Measurements from ENCODE around the gene BACH2. TPM values are rescaled to one million over a fixed set of nuclear protein-coding genes. Genes with fewer than 3 reads are reported as not detected.

Gene BACH2
- total RNA-seq, 6 donors from 2014 or later, result 3.1 to 6.8 (median 5.3) TPM

GRCh38 chr6:90264561-90264960 is 32.1 kb downstream of the BACH2 start:
- no peaks in the 10 kb centered on the region for H3K9me3 ChIP-seq
- H3K27me3 ChIP-seq, result no peaks in the 10 kb centered on the region
- H3K4me1 ChIP-seq, result no peaks in the 10 kb centered on the region
- ATAC-seq (ENCODE audit: low FRiP score in 2 of 2) (no peak), DNase-seq (no peak)
- no peak overlapping the region for H3K27ac ChIP-seq
- no peaks in the 10 kb centered on the region for H3K36me3 ChIP-seq
- 82 to 94% methylated on average over 2 of the region's 2 CpGs for WGBS, 2 donors
- H3K4me3 ChIP-seq, result no peak overlapping the region
- TF ChIP-seq POLR2A (IDR thresholded peaks at IDR 0.05) (no peak), EP300 (IDR thresholded peaks at IDR 0.05) (no peak), POLR2AphosphoS5 (IDR thresholded peaks at IDR 0.05) (no peak), CTCF (IDR thresholded peaks at IDR 0.05) (no peak)

GRCh38 chr6:90263633-90264032 is 33.0 kb downstream of the BACH2 start:
- H3K36me3 ChIP-seq, result no peaks in the 10 kb centered on the region
- no peaks in the 10 kb centered on the region for H3K27me3 ChIP-seq
- TF ChIP-seq POLR2A (IDR thresholded peaks at IDR 0.05) (no peak), CTCF (IDR thresholded peaks at IDR 0.05) (no peak), EP300 (IDR thresholded peaks at IDR 0.05) (no peak), POLR2AphosphoS5 (IDR thresholded peaks at IDR 0.05) (no peak)
- DNase-seq, result no peak
- H3K4me1 ChIP-seq, result no peaks in the 10 kb centered on the region
- H3K9me3 ChIP-seq, result no peaks in the 10 kb centered on the region
- H3K27ac ChIP-seq, result no peak overlapping the region
- peak in 1 of 2 donors; percentile 39 for ATAC-seq (ENCODE audit: low FRiP score in 2 of 2)
- H3K4me3 ChIP-seq, result no peak overlapping the region

GRCh38 chr6:90261801-90262200 is 34.8 kb downstream of the BACH2 start:
- DNase-seq (no peak), ATAC-seq (ENCODE audit: low FRiP score in 2 of 2) (no peak)
- H3K4me3 ChIP-seq, result no peak overlapping the region
- H3K36me3 ChIP-seq, result no peaks in the 10 kb centered on the region
- no peak overlapping the region for H3K27ac ChIP-seq
- 94% methylated on average over 2 of the region's 2 CpGs for WGBS, 2 donors
- no peaks in the 10 kb centered on the region for H3K4me1 ChIP-seq
- TF ChIP-seq CTCF (IDR thresholded peaks at IDR 0.05), result no peak
- no peak for TF ChIP-seq POLR2A (IDR thresholded peaks at IDR 0.05)
- TF ChIP-seq POLR2AphosphoS5 (IDR thresholded peaks at IDR 0.05), result no peak
- TF ChIP-seq EP300 (IDR thresholded peaks at IDR 0.05), result no peak
- no peaks in the 10 kb centered on the region for H3K9me3 ChIP-seq
- H3K27me3 ChIP-seq, result no peaks in the 10 kb centered on the region

- Histone ChIP-seq H3K4me3 (no peak overlapping the region), H3K27ac (no peak overlapping the region), H3K27me3 (no peaks in the 10 kb centered on the region), H3K4me1 (no peaks in the 10 kb centered on the region), H3K36me3 (no peaks in the 10 kb centered on the region), H3K9me3 (no peaks in the 10 kb centered on the region)
- DNase-seq, result no peak
- ATAC-seq (ENCODE audit: low FRiP score in 2 of 2), result no peak
- 94 to 97% methylated on average over 1 of the region's 1 CpG for WGBS, 2 donors
- TF ChIP-seq EP300 (IDR thresholded peaks at IDR 0.05) (no peak), POLR2AphosphoS5 (IDR thresholded peaks at IDR 0.05) (no peak), CTCF (IDR thresholded peaks at IDR 0.05) (no peak), POLR2A (IDR thresholded peaks at IDR 0.05) (no peak)
Measured at GRCh38 chr6:90257486-90257738, 39.2 kb downstream of the BACH2 start.

- ATAC-seq (ENCODE audit: low FRiP score in 2 of 2) (no peak), DNase-seq (no peak)
- Histone ChIP-seq H3K9me3 (no peaks in the 10 kb centered on the region), H3K27me3 (no peaks in the 10 kb centered on the region), H3K27ac (no peak overlapping the region), H3K36me3 (no peaks in the 10 kb centered on the region), H3K4me3 (no peak overlapping the region), H3K4me1 (no peaks in the 10 kb centered on the region)
- WGBS, 2 donors, result 86 to 89% methylated on average over 4 of the region's 4 CpGs
- TF ChIP-seq CTCF (IDR thresholded peaks at IDR 0.05), result no peak
- TF ChIP-seq POLR2A (IDR thresholded peaks at IDR 0.05), result no peak
- no peak for TF ChIP-seq POLR2AphosphoS5 (IDR thresholded peaks at IDR 0.05)
- no peak for TF ChIP-seq EP300 (IDR thresholded peaks at IDR 0.05)
Measured at GRCh38 chr6:90256698-90257485, 39.8 kb downstream of the BACH2 start.

All from upper lobe of left lung (tissue), 6 donors.